HG03342 (cell line): Measurements from ENCODE around the gene HOXA7.

Experiments
- ATAC-seq: cut with Tn5 transposase; IDR thresholded peaks from one replicate; pipeline ENCODE4 v1.9.1; 2021; ENCODE audit warnings: mild to moderate bottlenecking, moderate library complexity; ENCODE audit not compliant: unreplicated experiment

Gene HOXA7

DNA sequence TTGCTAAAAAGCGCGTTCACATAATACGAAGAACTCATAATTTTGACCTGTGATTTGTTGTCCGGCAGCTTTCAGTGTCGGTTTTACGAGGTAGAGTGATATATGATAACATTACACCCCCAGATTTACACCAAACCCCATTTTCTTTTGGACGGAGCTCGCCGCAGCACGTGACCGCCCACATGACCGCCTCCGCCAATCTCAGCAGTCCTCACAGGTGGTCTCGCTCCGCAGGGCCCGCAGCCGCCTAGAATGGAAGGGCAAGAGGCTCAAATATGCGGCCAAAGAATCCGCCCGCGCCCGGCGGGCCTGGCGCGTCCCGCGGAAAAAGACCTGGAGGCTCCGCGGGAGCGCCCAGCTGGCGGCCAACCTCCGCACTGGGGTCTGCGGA lies at the start of gene HOXA7:
TSS of gene HOXA7 (minus strand) at position 168 of the 391 bp plus-strand sequence. CDS start at position 38, 130 bp downstream.
- ATAC-seq, result no peak

DNA sequence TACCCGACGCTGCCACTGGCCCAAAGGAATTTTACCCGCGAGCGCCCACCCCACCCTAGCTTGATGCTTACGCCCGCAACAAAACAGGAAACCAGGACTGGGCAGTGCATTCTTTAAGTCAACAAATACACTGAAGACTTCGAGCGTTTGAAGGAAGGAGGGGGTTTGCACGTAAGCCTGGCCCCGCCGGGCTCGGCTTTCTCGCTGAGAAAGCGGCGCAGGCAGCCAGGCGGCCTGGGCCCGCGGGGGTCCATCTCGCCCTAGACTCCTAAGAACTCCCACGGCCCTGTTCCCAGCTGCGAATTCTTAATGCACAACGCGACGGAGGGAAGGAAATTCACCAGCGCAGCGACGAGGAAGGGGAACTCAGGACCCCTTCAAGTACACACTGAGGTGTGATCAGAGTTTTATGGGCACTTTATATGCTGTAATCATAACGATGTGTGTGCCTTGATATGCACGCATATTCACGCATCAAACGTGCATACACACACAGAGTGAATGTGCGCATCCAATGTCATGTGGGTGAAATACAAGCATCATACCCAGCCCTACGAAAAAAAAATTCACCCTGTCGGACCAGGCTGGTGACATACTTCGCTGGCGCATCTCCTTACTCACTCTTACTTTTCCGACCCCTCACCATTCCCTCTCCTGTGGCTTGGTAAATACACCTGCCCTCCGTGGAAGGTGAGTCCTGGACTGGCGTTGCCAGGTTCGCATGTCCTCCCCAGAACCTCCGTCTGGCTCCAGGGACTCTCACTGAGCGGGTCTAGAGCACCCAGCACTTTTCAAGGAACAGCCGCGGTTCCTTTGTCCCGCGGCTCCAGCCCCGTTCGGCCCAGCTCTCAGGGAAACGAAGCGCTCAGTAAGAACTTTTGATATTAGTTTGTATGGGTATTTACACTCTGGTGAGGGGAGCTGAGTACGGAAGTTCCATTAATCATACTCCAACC lies 49.1 kb upstream of the HOXA7 start:
- no peak for ATAC-seq

DNA sequence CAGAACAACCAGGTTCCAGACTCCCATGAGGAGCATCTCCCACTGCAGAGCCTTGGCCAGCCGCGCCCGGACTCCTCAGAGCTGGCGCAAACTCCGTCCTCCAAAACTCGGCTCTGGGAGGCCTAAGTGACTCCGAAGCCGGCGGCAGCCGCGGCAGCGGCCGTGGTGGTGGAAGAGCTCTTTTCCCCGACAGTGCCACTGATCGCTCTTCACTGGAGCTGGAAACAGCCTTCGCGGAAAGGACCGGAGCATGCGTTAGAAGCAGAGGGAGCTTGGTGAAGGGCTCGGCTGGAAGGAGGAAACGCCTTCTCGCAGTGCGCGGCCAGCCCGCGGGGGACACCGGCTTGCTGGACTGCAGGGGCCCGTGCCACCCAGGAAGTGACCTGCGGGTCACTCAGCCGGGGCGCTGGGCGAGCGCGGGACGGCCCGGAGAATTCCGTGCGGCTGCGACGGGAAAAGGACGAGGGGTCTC lies 48.4 kb upstream of the HOXA7 start:
- no peak for ATAC-seq

DNA sequence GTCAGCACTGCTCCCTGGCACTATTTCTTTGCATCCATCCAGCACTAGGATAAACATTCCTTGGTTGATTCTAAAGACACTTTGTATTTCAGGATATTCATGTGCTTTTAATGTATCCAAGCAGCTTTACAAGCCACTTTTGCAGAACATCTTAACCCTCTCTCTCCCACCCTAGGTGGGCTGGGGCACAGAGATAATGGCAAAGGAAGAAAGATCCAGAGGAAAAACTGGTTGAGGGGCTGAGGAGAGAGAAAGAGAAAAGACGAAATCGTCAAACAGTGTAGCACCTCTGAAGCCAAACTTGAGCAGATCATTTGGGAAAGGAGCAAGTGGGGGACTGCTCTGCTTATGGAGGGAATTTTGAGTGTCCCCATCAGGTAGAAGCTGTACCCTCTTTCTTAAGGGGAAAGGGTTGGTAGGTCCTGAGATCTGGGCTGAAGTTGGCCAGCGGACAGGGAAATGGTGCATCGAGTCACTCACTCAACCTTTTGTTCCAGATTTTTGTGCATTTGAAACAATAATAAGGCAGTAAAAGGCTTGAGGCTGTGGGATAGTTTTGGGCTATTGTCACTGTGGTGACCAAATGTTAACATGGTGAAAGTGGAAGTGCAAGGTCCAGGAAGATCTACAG lies 47.6 kb upstream of the HOXA7 start:
- ATAC-seq, result no peak

DNA sequence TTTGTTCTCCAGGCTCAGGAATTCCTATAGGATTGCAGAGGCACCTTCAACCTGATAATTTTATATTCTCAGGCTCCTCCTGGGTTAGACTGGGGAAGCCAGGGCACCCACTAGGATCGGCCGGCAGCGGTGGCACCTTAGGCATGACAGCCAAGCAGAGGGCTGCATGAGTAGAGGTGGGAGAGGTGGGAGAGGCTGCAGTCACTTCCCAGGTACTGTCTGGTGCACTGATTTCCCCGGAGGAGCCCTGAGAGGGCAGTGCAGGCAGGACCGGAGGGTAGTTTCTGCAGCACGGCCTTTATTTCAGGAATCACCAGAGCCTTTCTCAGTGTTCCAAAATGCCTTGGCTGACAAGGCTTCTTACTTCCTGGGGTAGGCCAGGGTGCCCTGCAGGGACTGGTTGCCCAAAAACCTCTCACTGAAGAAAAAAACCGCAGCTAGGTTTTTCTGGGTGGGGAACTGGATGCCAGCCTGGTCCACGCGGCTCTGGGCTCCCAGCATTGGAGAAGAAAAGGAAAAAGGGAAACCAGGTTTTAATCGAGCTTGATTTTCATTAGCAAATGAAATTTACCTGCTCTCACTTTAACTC lies 47.0 kb upstream of the HOXA7 start:
- no peak for ATAC-seq

DNA sequence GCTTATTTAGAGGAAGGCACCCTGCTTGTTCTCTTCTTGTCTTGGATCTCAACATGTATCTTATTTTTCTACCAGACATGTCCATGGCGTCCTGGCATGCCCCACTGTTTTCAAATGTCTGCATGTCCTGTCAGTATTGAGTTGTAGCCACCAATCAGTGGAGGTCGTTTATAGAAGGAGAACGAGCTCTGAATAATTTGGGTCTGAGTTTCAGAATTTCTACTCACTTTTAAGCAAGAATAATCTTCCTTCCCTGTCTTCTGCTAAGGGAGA lies 46.3 kb upstream of the HOXA7 start:
- no peak for ATAC-seq

DNA sequence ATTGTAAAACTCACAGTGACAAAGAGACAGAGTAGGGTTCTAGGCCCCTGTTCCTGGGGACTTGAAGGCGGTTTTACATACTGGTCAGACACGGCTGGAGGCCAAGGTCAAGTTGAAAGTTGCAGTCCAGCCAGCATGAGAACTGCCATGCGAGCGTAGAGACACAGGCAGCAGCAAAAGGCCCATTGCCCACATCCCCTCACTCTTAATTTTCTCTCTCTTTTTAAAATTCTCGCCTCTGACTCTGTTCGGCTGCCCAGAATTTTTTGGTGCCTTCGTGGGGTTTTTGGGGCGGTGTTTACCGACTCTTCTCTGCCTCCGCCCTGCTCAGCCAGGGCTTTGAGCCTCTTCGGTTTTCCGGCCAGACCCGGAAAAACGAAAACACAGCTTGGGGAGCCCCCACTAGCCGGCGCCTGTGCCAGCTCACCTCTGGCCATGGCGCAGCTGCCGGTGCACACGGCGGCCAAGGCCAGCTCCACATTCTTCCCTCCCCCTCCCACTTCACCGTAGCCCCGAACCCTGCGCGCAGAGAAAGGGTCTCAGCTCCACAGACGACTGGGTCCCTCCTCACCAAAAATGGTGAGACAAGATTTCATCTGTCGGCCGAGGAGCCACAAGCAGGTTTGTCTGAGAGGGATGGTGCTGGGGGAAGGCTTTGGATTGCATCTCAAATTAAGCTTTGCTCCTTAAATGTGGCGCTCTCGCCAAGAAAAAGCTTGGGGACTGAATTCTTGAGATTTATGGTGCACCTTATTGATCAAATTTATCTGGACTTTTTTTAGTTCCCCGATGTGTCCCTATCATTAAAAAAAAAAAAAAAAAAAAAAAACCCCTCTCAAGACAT lies 45.8 kb upstream of the HOXA7 start:
- no peak for ATAC-seq

DNA sequence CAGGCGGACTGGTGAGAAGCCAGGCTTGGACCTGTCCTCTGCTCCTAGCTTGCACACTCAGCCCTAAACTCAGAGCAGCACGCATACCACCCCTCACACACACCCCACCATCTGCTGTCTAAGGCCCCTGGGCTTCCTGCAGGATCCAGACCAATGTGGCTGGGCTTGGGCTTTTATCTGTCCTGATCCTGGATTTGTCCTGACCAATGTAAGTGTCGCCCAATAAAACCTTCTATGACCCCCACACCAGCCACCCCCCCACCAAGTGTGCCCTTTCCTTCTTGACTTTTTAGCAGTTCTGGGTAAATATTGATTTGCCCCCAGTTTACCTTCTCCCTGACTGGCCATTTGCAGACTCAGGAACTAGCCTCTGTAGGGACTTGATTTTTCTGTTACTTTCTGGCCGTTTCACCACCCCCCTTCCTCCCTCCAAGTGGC lies 45.1 kb upstream of the HOXA7 start:
- ATAC-seq, result no peak

DNA sequence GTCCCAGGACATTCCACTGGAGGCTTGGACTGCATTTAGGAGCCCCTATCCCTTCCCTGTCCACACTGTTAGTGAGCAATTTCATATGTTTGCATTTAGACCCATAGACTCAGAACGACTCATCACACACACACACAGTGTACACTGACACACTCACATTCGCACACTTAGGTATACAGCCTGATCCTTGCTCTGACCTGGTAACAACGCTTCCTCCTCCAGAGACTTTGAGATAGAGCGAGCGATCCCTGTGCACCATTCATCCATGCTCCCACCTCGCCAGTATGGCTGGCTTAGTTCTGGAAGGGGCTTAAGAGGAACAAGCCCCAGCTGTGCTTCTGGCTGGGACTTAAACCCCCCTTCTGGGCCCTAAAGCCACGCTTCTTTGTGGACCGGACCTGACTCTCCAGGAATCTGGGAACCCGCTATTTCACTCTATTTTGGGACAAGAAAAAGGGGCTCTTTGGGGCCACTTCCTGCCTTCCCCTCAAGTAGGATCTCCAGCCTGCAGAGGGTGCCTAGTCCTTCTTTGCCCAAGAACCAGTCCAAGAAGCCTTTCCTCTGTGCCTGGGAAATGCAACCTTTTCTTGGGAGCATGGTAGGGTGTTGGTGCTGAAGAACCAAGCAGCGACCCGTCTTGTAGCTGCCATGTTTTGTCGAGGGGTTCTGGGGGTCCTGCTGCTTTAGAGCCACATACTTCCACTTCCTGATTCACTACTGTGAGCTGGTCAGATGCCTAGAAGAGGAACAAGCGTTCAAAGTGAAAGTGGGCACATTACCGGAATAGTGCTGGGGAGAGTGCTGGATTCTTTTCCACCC lies 44.5 kb upstream of the HOXA7 start:
- ATAC-seq, result no peak

DNA sequence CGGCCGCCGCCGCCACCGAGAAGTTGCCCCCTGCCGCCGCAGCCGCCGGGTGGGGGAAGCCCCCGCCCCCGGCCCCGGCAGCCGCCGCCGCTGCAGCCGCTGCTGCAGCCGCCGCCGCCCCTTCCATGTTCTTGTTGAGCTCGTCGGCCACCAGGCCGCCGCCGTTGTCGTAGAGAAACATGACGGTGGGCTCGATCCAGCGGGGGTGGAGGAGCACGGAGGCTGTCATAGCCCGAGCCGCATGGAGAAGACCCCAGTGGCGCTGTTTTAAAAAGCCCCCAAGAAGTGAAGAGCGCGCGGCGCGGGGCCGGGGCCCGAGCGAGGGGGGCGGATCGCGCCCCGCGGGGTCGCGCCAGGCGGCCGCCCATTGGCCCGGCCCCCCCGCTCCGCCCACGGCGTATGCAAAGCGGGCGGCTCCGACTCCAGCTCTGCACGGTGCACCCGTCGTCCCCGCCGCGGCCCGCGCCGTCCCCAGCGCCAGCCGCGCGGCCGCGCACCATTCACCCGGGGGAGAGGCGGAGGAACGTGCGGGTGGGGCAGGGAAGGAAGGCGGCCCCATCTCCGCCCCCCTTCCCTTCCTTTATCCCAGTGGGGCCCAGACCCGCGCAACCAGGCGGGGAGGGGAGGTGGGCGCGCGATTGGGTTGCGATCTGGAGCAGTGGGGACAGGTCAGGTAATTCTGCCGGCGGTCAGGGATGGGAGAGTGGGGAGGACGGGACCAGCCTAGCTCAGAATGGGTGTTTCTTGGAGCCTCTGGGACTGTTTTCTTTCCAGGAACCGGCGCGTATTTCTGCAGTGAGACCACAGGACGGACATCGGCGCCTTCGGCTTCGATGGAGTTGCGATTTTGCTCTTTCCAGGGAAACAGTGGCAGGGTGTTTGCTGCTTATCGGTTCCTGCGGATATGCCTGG lies 43.6 kb upstream of the HOXA7 start, which contains the start of gene HOXA13:
TSS of gene HOXA13 (minus strand) at position 243 of the 912 bp plus-strand sequence. CDS start at position 229, 14 bp downstream.
- ATAC-seq, result no peak

DNA sequence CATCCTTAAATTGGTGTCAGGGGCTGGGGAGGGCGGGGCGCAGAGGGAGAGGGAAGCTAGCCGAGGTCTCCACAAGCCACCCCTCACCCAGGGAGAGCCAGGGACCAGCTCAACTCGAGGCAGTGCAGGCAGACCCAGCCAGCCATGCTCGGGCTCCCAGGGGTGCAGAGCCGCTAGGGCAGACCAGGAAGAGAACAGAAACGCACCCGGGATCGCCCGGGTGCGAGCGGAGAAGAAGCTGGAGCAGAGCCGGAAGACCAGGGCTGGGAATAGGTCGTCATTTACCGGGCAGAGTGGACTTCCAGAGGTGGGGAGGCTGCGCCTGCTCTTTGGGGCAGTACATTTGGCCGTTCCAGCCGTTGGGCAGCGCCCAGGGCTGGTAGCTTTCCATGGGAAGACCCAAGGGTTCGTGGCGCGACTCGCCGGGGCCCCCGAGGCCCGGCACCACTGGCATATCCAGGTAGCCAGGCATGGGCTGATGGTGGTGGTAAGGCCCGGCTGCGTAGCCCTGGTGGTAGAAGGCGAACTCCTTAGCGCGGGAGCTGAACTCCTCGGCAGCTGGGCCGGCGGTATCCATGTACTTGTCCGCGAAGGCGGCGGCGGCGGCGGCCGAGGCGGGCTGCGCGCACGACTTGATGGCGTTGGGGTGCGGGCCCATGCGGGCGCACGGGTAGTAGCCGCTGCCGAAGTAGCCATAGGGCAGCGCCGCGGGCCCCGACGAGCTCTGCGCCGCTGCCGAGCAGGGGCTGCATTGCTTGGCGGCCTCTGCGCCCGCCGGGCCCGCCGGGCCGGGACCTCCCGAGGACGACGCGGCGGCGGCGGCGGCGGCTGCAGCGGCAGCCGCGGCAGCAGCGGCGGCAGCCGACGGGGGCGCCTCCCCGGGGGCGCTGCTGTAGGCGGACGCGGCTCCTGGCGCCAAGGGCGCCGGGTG lies 42.7 kb upstream of the HOXA7 start:
- ATAC-seq, result no peak

DNA sequence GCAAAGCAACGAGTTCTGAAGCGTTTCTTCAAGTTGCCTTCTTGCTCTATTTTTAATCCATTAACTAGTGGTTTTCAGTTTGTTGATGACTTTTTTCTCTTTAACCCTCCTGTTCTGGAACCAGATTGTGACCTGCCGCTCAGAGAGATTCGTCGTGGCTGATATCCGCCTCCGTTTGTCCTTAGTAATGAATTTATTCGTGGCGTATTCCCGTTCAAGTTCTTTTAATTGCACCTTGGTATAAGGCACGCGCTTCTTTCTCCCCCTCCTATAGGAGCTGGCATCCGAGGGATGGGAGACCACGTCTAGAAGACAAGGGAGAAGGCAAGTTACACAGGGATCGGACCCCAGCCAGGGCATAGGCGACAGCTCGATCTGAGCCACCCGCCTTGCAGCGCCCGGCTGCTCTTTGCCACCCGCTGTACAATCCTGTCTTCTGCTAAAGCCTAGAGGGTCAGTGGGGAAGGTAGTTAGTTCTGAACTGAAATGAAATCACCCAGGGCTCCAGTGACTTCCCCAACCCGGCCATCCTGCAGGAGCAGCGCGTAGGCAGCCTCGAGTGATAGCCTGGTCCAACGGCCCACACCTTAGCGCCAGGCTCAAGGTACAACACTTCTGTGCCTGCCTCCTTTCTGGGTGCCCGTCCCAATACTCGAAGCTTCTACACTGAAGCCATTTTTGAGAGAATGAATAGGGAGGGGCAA lies 41.8 kb upstream of the HOXA7 start:
- no peak for ATAC-seq

DNA sequence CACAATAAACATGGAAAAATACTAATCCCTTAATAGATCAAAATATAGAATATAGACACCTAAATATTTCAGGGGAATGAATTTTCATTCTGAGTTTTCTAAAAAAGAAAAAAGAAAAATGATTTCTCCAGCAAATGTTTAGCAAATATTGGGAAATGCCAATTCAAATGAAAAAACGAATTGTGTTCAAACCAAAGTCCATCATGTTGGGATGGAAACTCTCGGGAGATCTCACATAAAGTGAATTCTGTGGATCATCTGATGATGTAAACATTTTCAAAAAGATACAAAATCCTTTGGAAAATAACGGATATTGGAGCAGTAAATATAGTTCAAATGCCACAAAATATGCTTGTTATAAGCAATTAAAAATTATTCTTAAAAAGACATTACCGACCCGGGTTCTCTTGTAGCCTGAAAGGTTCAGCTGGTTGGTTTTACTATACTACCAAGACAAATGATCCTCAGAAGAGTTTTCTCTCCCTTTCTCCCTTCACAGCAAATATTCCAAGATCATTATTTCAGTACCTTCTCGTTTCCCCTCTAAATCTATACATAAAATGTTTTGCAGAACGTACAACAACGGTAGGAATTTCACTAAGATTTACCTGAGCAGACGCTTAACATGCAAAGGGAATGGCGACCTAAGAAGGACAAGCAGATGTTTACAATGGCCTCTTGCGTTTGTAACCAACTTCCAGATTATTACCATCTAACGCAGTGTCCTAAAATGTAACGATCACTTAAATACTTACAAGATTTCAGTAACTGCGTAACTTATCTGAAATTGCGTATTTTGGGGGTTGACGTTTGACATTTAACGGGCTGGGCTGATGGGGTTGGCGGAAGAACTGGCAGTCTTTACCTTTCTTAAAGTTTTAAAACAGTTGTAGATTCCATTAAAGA lies 40.9 kb upstream of the HOXA7 start:
- ATAC-seq, result no peak

DNA sequence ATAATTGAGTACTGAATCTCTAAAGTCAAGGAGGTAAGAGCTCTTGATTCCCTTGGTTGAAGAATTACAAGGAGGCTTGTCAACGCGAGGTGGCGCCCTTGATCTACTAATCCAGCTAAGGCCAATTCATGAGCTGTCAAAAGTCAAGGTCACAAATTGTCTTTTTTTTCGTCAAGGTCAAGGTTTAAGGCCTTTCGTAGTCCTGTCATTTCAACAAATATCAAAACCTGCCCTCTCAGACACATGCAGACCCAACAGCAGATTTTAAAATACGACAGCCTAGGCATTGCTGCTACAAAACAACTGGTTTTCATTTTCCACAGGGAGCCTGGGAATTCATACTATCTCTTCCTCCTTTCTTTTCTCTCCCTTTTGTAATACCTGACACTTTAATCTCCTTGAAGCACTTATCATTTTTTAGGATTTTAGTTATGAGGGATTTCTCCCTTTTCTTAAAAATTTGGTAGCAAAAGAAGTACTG lies 39.9 kb upstream of the HOXA7 start:
- ATAC-seq, result no peak

DNA sequence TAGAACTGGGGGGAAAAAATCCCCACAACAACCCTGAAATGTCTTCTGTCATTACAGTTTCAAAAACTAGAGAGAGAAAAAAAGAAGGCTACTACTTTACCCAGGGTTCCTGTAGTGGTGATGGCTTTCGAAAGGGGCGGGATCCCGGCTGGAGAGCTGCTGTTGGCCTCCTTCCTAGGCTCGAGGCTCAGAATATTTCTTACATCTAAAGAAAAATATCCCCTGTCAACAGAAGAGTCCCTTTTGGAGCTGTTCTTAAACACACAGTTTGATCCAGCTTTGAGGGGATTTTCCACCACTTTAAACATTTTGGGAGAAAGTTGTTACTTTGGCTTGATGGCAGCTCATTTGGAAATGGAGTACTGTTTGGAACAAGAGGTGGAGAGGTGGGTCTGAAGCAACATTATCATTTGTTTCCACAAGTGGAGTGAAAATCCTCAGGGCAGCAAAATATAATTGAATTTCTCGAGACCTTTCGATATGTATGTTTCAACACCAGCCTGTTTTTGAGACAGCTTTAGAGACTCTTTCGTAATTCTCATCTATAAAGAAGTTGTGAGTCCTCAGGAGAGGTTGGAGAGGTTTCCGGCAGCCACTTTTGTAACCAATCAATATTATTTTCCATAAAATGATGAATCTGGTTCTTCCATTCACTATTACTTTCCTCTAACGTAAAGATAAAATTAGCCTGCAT lies 38.4 kb upstream of the HOXA7 start:
- ATAC-seq, result no peak

DNA sequence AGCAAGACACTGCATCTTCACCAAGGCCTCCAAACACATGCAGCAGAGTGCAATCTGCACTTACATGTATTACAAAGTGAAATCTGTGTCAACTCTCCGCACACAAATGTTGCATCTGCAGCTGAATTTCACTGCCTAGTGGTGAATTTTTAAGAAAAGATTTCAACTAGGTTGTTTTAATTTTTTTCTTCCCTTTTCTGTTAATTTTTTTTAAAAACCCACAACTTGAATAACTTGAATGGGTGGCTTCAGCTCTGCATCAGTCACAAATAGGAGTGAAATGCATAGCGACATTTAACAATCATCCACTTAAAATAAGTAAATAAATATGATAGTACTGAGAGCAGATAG lies 37.5 kb upstream of the HOXA7 start:
- ATAC-seq, result no peak
